ACC112 (cell line): ENCODE measurements around the gene IVD.
A peak's percentile ranks its signal among the peaks of the same experiment; 100 is the strongest.

Source experiments
- H2AFZ ChIP-seq: fragments of 200-600 bp; sonication (generic); one replicate; pipeline ENCODE4 v1.6.0; 2017; ENCODE audit warnings: antibody characterized with exemption, low read length; ENCODE audit not compliant: unreplicated experiment
- H3K27ac ChIP-seq: fragments of 200-600 bp; sonication (generic); 2 replicates; pipeline ENCODE4 v1.5.1; 2014; ENCODE audit warnings: low read depth, mild to moderate bottlenecking, antibody characterized with exemption, low read length, moderate library complexity
- H3K27me3 ChIP-seq: fragments of 200-600 bp; sonication (generic); 2 replicates; pipeline ENCODE4 v1.6.1; 2014; ENCODE audit warnings: mild to moderate bottlenecking, antibody characterized with exemption, low read length, moderate library complexity, mixed read lengths; ENCODE audit not compliant: insufficient read depth
- H3K36me3 ChIP-seq: fragments of 200-600 bp; sonication (generic); 2 replicates; pipeline ENCODE4 v1.6.1; 2016; ENCODE audit warnings: mild to moderate bottlenecking, antibody characterized with exemption, low read length, moderate library complexity, mixed read lengths; ENCODE audit not compliant: insufficient read depth
- H3K4me1 ChIP-seq: fragments of 200-600 bp; sonication (generic); one replicate; pipeline ENCODE4 v1.6.1; 2016; ENCODE audit warnings: low read length, mixed read lengths; ENCODE audit not compliant: insufficient read depth, unreplicated experiment, control insufficient read depth
- H3K4me3 ChIP-seq: fragments of 200-600 bp; sonication (generic); 2 replicates; pipeline ENCODE4 v1.5.1; 2014; ENCODE audit warnings: mild to moderate bottlenecking, low read depth, low read length
- H3K79me2 ChIP-seq: fragments of 200-600 bp; sonication (generic); one replicate; pipeline ENCODE4 v1.6.0; 2016; ENCODE audit warnings: low read length; ENCODE audit not compliant: control insufficient read depth, unreplicated experiment, insufficient read depth

The IVD gene

DNA sequence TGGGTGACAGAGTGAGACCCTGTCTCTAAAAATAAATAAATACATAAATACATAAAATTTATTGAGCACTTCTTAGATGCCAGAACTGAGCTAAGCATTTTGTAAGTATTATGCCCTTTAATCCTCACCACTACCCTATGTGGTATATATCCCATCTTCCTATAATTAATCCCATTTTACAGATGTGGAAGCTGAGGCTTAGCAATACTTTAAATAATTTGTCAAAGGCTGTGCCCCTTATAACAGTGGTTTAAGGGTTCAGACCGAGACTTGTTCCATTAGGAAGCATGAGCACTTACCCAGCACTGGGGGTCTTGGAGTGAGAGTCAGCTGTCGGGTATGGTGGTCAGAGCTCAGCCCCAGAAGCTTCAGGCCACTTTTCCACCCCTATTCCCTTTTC lies 57.7 kb downstream of the IVD start:
- Histone ChIP-seq H2AFZ (no peak overlapping the region), H3K79me2 (no peaks in the 10 kb centered on the region), H3K27ac (no peak overlapping the region), H3K36me3 (no peaks in the 10 kb centered on the region; the same call in 1 of the 2 replicates), H3K4me3 (no peak overlapping the region), H3K4me1 (no peaks in the 10 kb centered on the region), H3K27me3 (no peaks in the 10 kb centered on the region)

DNA sequence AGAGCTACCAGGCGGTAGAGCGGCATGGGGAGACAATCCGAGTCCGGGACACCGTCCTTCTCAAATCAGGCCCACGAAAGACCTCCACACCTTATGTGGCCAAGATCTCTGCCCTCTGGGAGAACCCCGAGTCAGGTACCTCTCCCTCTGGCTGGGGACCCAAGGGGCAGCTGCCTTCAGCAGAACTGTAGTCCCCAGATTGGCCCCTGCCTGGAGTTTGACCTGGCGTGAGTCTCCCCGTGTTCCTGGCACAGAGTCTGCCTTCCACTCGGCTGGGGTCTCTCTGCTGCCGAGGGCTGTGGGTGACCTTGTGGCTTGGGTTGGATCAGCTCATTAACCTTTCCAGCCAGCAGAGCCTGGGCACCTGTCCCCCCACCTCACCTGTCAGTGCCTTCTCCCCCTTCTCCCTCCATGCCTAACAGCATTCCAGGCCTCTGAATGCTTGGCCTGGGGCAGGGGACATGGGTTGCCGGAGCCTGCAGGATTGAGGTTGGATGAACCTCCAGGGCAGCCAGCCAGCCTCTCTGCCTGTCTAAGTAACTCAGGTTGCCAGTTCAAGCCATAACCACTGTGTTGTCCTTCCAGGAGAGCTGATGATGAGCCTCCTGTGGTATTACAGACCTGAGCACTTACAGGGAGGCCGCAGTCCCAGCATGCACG lies 58.4 kb downstream of the IVD start:
- Histone ChIP-seq H3K36me3 (no peaks in the 10 kb centered on the region; the same call in 1 of the 2 replicates), H3K27me3 (no peaks in the 10 kb centered on the region), H3K4me1 (no peaks in the 10 kb centered on the region), H3K4me3 (no peak overlapping the region), H2AFZ (no peak overlapping the region), H3K27ac (no peak overlapping the region), H3K79me2 (no peaks in the 10 kb centered on the region)

GRCh38 chr15:40464595-40465185 lies 59.1 kb downstream of the IVD start:
- Histone ChIP-seq H2AFZ (no peak overlapping the region), H3K27ac (no peak overlapping the region), H3K27me3 (no peaks in the 10 kb centered on the region), H3K4me3 (no peak overlapping the region), H3K79me2 (no peaks in the 10 kb centered on the region), H3K36me3 (no peaks in the 10 kb centered on the region; the same call in 1 of the 2 replicates), H3K4me1 (peaks cover 3% of the 10 kb centered on the region)

DNA sequence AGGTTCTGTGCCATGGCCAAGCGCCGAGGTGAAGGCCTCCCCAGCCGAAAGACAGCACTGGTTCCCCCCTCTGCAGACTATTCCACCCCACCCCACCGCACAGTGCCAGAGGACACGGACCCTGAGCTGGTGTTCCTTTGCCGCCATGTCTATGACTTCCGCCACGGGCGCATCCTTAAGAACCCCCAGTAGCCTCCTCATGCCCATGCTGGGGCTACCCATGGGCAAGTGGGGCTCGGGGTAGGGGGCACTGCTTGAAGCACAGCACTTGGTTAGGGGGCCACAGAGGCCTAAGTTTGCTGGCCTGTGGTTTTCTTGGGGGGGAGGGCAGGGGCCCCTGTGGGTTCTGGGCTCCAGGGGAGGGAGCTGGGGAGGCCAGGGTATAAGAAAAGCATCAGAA lies 60.3 kb downstream of the IVD start:
- H3K4me1 ChIP-seq: peaks cover 11% of the 10 kb centered on the region
- H3K4me3 ChIP-seq: no peak overlapping the region
- no peaks in the 10 kb centered on the region for H3K79me2 ChIP-seq
- no peaks in the 10 kb centered on the region for H3K27me3 ChIP-seq
- no peaks in the 10 kb centered on the region; the same call in 1 of the 2 replicates for H3K36me3 ChIP-seq
- no peak overlapping the region for H3K27ac ChIP-seq
- H2AFZ ChIP-seq: no peak overlapping the region

- no peak overlapping the region for H2AFZ ChIP-seq
- H3K27me3 ChIP-seq: no peaks in the 10 kb centered on the region
- no peak overlapping the region for H3K4me3 ChIP-seq
- peaks cover 12% of the 10 kb centered on the region for H3K4me1 ChIP-seq
- H3K27ac ChIP-seq: no peak overlapping the region
- H3K79me2 ChIP-seq: no peaks in the 10 kb centered on the region
- H3K36me3 ChIP-seq: no peaks in the 10 kb centered on the region; the same call in 1 of the 2 replicates
Measured at GRCh38 chr15:40466426-40467260, 61.0 kb downstream of the IVD start.

DNA sequence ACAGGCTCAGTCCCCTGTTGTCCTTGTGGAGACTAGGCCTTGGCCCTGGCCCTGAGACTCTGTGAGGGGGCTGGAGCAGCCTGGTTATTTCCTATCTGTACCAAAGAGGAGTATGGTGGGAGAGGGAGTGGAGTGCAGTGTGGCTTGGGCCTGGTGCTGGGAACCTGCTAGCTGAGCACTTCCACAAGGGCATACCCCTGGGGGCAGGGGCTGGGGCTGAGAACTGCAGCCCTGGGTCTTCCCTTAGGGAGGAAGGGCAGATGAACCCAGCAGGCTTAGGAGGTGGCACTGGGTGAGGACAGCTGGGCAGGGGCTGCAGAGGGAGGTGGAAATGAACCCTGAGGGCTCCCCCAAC lies 61.6 kb downstream of the IVD start:
- no peaks in the 10 kb centered on the region; the same call in 1 of the 2 replicates for H3K36me3 ChIP-seq
- H2AFZ ChIP-seq: no peak overlapping the region
- no peak overlapping the region for H3K4me3 ChIP-seq
- peaks cover 18% of the 10 kb centered on the region for H3K4me1 ChIP-seq
- no peak overlapping the region for H3K27ac ChIP-seq
- H3K79me2 ChIP-seq: peaks cover under 1% of the 10 kb centered on the region
- no peaks in the 10 kb centered on the region for H3K27me3 ChIP-seq

DNA sequence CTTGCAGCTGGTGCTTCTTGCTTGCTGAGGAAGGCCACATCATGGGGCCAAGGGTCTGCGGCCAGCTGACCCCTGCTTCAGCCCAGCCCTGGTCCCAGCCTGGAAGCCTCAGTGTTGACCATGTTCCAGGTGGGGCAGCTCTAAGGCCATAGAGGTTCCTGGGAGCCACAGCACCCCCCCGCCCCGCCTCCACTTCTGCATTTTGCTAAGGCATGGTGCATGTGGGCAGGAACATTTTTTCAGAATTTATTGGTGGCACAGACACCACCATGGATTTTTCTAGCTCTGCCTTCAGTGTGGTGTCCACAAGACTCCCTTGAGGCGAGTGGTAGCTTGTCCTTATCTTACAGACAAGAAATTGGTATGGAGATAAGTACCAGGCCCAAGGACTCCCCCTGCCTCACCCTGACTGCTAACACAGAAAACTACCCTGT lies 63.3 kb downstream of the IVD start:
- Histone ChIP-seq H3K27me3 (no peaks in the 10 kb centered on the region), H2AFZ (no peak overlapping the region), H3K79me2 (peaks cover 6% of the 10 kb centered on the region), H3K4me1 (peaks cover 18% of the 10 kb centered on the region), H3K27ac (no peak overlapping the region), H3K36me3 (no peaks in the 10 kb centered on the region; the same call in 1 of the 2 replicates), H3K4me3 (no peak overlapping the region)

GRCh38 chr15:40469776-40470390 lies 64.3 kb downstream of the IVD start:
- no peaks in the 10 kb centered on the region for H3K27me3 ChIP-seq
- H3K27ac ChIP-seq: peak overlapping the region; percentile 21
- H2AFZ ChIP-seq: no peak overlapping the region
- H3K79me2 ChIP-seq: peaks cover 6% of the 10 kb centered on the region
- peaks cover 18% of the 10 kb centered on the region for H3K4me1 ChIP-seq
- no peaks in the 10 kb centered on the region; the same call in 1 of the 2 replicates for H3K36me3 ChIP-seq
- peak overlapping the region; percentile 86; the same call in 1 of the 2 replicates for H3K4me3 ChIP-seq

- Histone ChIP-seq H3K79me2 (peaks cover 6% of the 10 kb centered on the region), H3K27me3 (no peaks in the 10 kb centered on the region), H2AFZ (peak within 1 kb of the TSS; percentile 52), H3K36me3 (no peaks in the 10 kb centered on the region; the same call in 1 of the 2 replicates), H3K4me1 (peaks cover 18% of the 10 kb centered on the region), H3K4me3 (peak within 1 kb of the TSS; percentile 86), H3K27ac (peak within 1 kb of the TSS; percentile 30)
Measured at GRCh38 chr15:40470423-40471104, 65.0 kb downstream of the IVD start, which contains the start of gene CHST14. CHST14 (plus strand) TSS chr15:40470984; CDS start chr15:40471214, 230 bp downstream.
